GM23248 (cell line): ENCODE results near the gene SCNM1. TPM values are rescaled to one million over a fixed set of nuclear protein-coding genes. Genes with fewer than 3 reads are reported as not detected.

Experiments used
- DNase-seq: peaks from one replicate; pipeline ENCODE4 v3.0.0-alpha.2; 2015
- H2AFZ ChIP-seq: fragments of 200-600 bp; sonication (generic); 2 replicates; pipeline ENCODE4 v1.6.1; 2016; ENCODE audit warnings: antibody characterized with exemption
- H3F3A ChIP-seq: fragments of 200-600 bp; sonication (generic); 2 replicates; pipeline ENCODE4 v1.6.1; 2016; ENCODE audit warnings: mild to moderate bottlenecking, antibody characterized with exemption, mixed run types; ENCODE audit not compliant: insufficient read depth
- H3K27ac ChIP-seq: fragments of 200-600 bp; sonication (generic); 2 replicates; pipeline ENCODE4 v1.5.1; 2016; ENCODE audit warnings: mild to moderate bottlenecking
- H3K27me3 ChIP-seq: fragments of 200-600 bp; sonication (generic); replicated peaks from 2 replicates; pipeline ENCODE4 v1.6.1; 2016; ENCODE audit warnings: mild to moderate bottlenecking; ENCODE audit not compliant: insufficient read depth
- H3K36me3 ChIP-seq: fragments of 200-600 bp; sonication (generic); 2 replicates; pipeline ENCODE4 v1.6.1; 2016; ENCODE audit warnings: low read depth, mild to moderate bottlenecking
- H3K4me1 ChIP-seq: fragments of 200-600 bp; sonication (generic); 2 replicates; pipeline ENCODE4 v1.6.1; 2016; ENCODE audit warnings: mild to moderate bottlenecking; ENCODE audit not compliant: insufficient read depth
- H3K4me2 ChIP-seq: fragments of 200-600 bp; sonication (generic); one replicate; pipeline ENCODE4 v1.6.1; 2016; ENCODE audit warnings: mild to moderate bottlenecking; ENCODE audit not compliant: unreplicated experiment
- H3K4me3 ChIP-seq: fragments of 200-600 bp; sonication (generic); 2 replicates; pipeline ENCODE4 v1.5.1; 2016; ENCODE audit warnings: mild to moderate bottlenecking
- H3K79me2 ChIP-seq: fragments of 200-600 bp; sonication (generic); 2 replicates; pipeline ENCODE4 v1.6.1; 2016; ENCODE audit warnings: mild to moderate bottlenecking; ENCODE audit not compliant: insufficient read depth
- H3K9ac ChIP-seq: fragments of 200-600 bp; sonication (generic); 2 replicates; pipeline ENCODE4 v1.6.1; 2016; ENCODE audit warnings: mild to moderate bottlenecking
- H3K9me2 ChIP-seq: fragments of 200-600 bp; sonication (generic); 2 replicates; pipeline ENCODE4 v1.6.1; 2016; ENCODE audit warnings: mixed run types, mild to moderate bottlenecking, moderate library complexity; ENCODE audit not compliant: insufficient read depth
- H3K9me3 ChIP-seq: fragments of 200-600 bp; sonication (generic); one replicate; pipeline ENCODE4 v1.6.1; 2017; ENCODE audit warnings: low read depth
- H4K20me1 ChIP-seq: fragments of 200-600 bp; sonication (generic); 2 replicates; pipeline ENCODE4 v1.6.0; 2016; ENCODE audit not compliant: insufficient read depth
- EZH2 ChIP-seq: fragments of 200-600 bp; sonication (generic); IDR thresholded peaks from 2 replicates; pipeline ENCODE4 v1.6.1; 2018; ENCODE audit warnings: antibody characterized with exemption, mild to moderate bottlenecking; ENCODE audit not compliant: insufficient read depth, poor library complexity, severe bottlenecking
- EZH2phosphoT487 ChIP-seq: fragments of 200-600 bp; sonication (generic); IDR thresholded peaks from 2 replicates; pipeline ENCODE4 v1.6.1; 2018; ENCODE audit warnings: antibody characterized with exemption, moderate library complexity, mild to moderate bottlenecking, low read depth; ENCODE audit not compliant: insufficient read depth
- WGBS, 2 experiments: methylation state at CpG; one replicate each; pipeline ENCODE4 v1.1.6; 2015 to 2017; ENCODE audit warnings: low lambda C conversion rate in 2 of 2, low coverage in 1 of 2; ENCODE audit errors: missing lambda C conversion rate in 2 of 2; 5-methylcytosine and 5-hydroxymethylcytosine counted together
- in situ Hi-C: fragments of 300-500 bp; cut with MboI; formaldehyde crosslinking; loops from 2 replicates; pipeline ENCODE4 v1.15.0; 2020
- polyA plus RNA-seq: library from polyadenylated mRNA; unstranded; fragments of >200 nt; fragmentation: Nextera tagmentation; extraction: Ambion mirVana; gene quantifications from 2 replicates; pipeline ENCODE4 v1.2.1, GENCODE V29; 2016
- total RNA-seq: library from RNA; depleted of rRNA; stranded (reverse); fragments of >200 nt; shearing (Covaris generic); gene quantifications from 2 replicates; pipeline ENCODE4 v1.2.3, GENCODE V29; 2014

The SCNM1 gene
- total and polyA plus RNA-seq, 2 experiments from 2014 or later = 35.2 to 77.4 TPM

DNA sequence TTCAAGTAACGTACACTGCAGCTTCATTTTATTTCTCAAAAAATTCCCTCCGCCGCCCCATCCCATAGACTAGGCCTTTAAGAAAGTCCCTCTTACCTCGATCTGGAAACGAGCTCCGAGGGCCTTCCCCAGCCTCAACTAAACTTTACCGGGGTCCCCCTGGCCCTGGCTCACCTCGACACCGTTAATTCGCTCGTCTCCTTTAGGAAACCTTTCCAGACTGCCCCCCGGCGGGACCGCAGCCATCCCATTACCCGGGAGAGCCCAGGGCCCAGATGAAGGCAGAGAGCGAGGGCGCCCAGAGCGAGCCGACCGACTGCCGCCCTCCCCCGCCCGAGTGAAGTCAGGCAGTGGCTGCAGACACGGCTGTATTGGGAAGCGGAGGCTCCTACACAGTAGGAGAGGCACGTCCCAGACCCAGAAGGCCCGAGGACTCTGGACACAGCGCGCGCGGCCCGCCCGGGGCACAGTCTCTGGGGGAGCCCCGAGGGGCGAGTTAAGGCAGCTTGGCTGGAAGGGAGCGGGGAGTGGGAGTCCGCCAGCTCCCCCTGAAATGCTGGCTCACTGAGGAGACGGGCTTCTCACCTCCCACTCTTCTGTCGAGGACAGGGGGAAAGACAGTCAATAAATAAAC is 34.1 kb upstream of the SCNM1 start:
- H3K4me2 ChIP-seq = peak overlapping the region; percentile 84

DNA sequence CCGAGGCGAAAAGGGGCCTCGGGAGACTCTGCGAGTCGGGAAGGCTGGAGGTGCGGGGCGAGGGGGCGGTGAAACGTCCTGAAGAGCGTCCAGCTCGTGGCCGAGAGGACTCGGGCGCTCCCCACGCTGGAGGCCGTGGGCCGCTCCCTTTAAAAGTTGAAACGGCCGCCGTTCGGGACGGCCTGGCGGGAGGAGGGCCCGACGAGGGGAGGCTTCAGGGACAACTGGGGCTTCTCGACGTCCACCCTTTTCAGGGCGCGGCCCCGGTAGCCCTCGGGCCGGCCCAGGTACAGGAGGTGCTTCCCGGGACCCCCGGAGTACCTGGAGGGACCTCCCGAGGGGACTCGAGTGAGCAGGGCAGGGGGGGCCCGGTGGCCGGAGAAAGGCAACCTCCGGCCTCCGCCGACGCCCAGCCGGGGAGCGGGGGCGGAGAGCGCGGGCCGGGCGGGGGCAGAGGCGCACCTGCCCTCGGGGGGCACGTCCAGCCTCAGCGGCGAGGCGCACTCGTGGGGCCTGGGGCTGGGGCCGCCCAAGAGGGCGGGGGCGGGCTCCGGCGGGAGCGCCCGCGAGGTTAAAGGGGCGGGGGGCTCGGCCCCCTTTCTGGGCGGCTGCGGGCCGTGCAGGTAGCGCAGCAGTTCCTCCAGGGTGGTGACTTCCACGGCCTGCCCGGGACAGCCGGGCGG is 33.5 kb upstream of the SCNM1 start:
- Histone ChIP-seq H3F3A (peaks cover 10% of the 10 kb centered on the region; the same call in 1 of the 2 replicates), H2AFZ (no peak overlapping the region), H3K27me3 (no peaks in the 10 kb centered on the region), H3K27ac (no peak overlapping the region), H3K9me2 (no peaks in the 10 kb centered on the region), H3K4me1 (no peaks in the 10 kb centered on the region), H3K79me2 (no peaks in the 10 kb centered on the region), H4K20me1 (no peaks in the 10 kb centered on the region), H3K9ac (no peak overlapping the region), H3K4me2 (no peak overlapping the region), H3K9me3 (no peaks in the 10 kb centered on the region), H3K36me3 (no peaks in the 10 kb centered on the region; the same call in 1 of the 2 replicates), H3K4me3 (no peak overlapping the region)
- no peak for DNase-seq
- whole genome bisulfite sequencing, 2 experiments = 92% methylated on average over 26 to 74 of the region's 74 CpGs
- in situ Hi-C loops = no loop called here
- TF ChIP-seq EZH2phosphoT487 = no peak
- TF ChIP-seq EZH2 = no peak

More for the DNA sequence above, 34.1 kb upstream of the SCNM1 start:
- H4K20me1 ChIP-seq = no peaks in the 10 kb centered on the region
- peaks cover 10% of the 10 kb centered on the region; the same call in 1 of the 2 replicates for H3F3A ChIP-seq
- H3K9me2 ChIP-seq = no peaks in the 10 kb centered on the region
- DNase-seq = peak; percentile 30
- peak overlapping the region; percentile 62 for H3K9ac ChIP-seq
- H3K27me3 ChIP-seq = no peaks in the 10 kb centered on the region
- H3K4me3 ChIP-seq = peak overlapping the region; percentile 66
- no peaks in the 10 kb centered on the region for H3K79me2 ChIP-seq
- no peak for TF ChIP-seq EZH2
- TF ChIP-seq EZH2phosphoT487 = no peak
- H3K27ac ChIP-seq = no peak overlapping the region
- H3K4me1 ChIP-seq = no peaks in the 10 kb centered on the region
- no peaks in the 10 kb centered on the region; the same call in 1 of the 2 replicates for H3K36me3 ChIP-seq
- peak overlapping the region; percentile 91 for H2AFZ ChIP-seq
- 35 to 37% methylated on average over 37 to 39 of the region's 39 CpGs for WGBS, 2 experiments
- H3K9me3 ChIP-seq = no peaks in the 10 kb centered on the region
- in situ Hi-C loops = no loop called here

DNA sequence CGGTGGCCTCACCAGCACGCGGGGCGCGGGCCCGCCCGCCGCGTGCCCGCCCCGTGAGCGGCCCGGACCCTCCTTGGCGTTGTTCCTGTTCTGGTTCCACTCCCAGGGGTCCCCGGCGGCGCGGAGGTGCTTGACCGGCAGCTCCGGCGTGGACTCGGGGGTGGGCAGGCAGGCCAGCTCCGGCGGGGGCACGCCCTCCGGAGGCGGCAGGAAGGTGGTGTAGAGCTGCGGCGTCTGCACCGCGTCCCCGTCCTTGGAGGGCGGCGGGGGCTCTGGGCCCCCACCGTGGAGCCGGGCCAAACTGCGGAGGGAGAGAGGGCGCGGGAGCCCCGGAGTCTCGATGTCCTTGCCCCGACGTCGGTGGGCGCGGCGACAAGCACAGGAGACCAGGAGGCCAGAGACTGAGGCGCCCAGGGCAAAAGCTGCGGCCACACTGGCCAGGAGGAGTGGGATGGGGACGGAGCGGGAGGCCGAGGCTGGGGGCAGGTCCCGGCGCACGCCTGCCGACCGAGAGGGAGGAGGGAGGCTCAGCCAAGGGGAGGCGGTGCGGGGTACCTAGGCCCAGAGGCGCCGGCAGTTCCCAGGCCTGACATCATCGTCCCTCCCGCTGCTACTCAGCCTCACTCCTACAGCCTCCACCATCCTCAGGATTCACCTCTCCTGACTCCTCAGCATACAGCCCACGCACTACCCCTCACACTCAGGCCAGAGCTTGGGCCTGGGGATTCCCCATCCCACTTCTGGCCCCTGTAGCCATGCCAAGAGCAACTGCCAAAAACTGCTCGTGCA is 32.7 kb upstream of the SCNM1 start:
- no peak overlapping the region for H3K27ac ChIP-seq
- H3K27me3 ChIP-seq = no peaks in the 10 kb centered on the region
- no peak overlapping the region for H3K9ac ChIP-seq
- H3K79me2 ChIP-seq = no peaks in the 10 kb centered on the region
- H3K4me3 ChIP-seq = no peak overlapping the region
- in situ Hi-C loops = no loop called here
- H4K20me1 ChIP-seq = no peaks in the 10 kb centered on the region
- peaks cover 10% of the 10 kb centered on the region; the same call in 1 of the 2 replicates for H3F3A ChIP-seq
- no peaks in the 10 kb centered on the region for H3K4me1 ChIP-seq
- H3K4me2 ChIP-seq = no peak overlapping the region
- no peaks in the 10 kb centered on the region for H3K9me3 ChIP-seq
- H2AFZ ChIP-seq = no peak overlapping the region
- TF ChIP-seq EZH2phosphoT487 (no peak), EZH2 (no peak)
- H3K36me3 ChIP-seq = no peaks in the 10 kb centered on the region; the same call in 1 of the 2 replicates
- no peaks in the 10 kb centered on the region for H3K9me2 ChIP-seq
- no peak for DNase-seq
- 92 to 93% methylated on average over 18 to 61 of the region's 65 CpGs for WGBS, 2 experiments

DNA sequence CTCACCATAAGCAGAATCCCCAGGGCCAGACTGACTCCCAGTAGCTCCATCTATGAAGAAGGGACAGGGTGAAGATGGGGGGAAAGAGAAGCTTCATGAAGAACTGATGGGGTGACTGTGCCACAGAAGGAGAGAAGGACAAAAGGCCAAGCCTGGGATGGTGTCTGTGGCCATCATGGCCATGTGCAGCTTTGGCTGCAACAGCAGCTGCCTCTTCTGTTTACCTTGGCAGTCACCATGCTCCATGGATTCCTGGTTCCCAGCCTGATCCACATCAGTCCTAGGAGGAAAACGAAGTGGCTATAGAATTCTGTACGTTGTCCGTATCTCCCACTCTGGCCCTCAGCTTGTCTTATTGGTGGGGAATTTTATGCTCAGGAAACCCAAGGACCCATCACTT is 31.5 kb upstream of the SCNM1 start:
- no peak overlapping the region for H3K9ac ChIP-seq
- no peak for TF ChIP-seq EZH2phosphoT487
- TF ChIP-seq EZH2 = no peak
- no peaks in the 10 kb centered on the region for H3K9me2 ChIP-seq
- in situ Hi-C loops = no loop called here
- no peak overlapping the region for H3K4me2 ChIP-seq
- peaks cover 7% of the 10 kb centered on the region; the same call in 1 of the 2 replicates for H3F3A ChIP-seq
- no peaks in the 10 kb centered on the region for H3K79me2 ChIP-seq
- WGBS, 2 experiments = 84 to 89% methylated on average over 3 of the region's 3 CpGs
- H3K27me3 ChIP-seq = no peaks in the 10 kb centered on the region
- H3K27ac ChIP-seq = no peak overlapping the region
- H2AFZ ChIP-seq = no peak overlapping the region
- no peaks in the 10 kb centered on the region for H3K9me3 ChIP-seq
- no peaks in the 10 kb centered on the region for H4K20me1 ChIP-seq
- no peak overlapping the region for H3K4me3 ChIP-seq
- H3K4me1 ChIP-seq = no peaks in the 10 kb centered on the region
- no peaks in the 10 kb centered on the region for H3K36me3 ChIP-seq
- DNase-seq = no peak
